ENCODE data around the gene GINM1.

DNA sequence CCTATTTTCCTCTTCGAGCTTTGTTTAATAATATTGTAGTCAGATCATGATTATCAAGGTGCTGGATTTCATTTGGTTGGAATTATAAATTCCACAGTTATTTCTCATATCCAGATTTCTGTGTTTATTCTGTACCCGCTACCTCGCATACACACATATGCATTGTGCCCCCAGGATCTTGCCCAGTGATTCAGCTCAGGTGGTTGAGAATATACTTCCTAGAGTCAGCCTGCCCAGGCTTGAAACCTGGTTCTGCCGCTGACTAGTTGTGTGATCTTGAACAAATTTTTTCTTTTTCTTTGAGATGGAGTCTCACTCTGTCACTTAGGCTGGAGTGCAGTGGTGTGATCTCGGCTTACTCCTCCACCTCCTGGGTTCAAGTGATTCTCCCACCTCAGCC is 14.7 kb downstream of the GINM1 start:
- TF ChIP-seq CTCF (IDR thresholded peaks at IDR 0.05) (no peak), MAX (IDR thresholded peaks at IDR 0.05; ENCODE audit: low read depth) (no peak)
- TF ChIP-seq, protein P1, sequence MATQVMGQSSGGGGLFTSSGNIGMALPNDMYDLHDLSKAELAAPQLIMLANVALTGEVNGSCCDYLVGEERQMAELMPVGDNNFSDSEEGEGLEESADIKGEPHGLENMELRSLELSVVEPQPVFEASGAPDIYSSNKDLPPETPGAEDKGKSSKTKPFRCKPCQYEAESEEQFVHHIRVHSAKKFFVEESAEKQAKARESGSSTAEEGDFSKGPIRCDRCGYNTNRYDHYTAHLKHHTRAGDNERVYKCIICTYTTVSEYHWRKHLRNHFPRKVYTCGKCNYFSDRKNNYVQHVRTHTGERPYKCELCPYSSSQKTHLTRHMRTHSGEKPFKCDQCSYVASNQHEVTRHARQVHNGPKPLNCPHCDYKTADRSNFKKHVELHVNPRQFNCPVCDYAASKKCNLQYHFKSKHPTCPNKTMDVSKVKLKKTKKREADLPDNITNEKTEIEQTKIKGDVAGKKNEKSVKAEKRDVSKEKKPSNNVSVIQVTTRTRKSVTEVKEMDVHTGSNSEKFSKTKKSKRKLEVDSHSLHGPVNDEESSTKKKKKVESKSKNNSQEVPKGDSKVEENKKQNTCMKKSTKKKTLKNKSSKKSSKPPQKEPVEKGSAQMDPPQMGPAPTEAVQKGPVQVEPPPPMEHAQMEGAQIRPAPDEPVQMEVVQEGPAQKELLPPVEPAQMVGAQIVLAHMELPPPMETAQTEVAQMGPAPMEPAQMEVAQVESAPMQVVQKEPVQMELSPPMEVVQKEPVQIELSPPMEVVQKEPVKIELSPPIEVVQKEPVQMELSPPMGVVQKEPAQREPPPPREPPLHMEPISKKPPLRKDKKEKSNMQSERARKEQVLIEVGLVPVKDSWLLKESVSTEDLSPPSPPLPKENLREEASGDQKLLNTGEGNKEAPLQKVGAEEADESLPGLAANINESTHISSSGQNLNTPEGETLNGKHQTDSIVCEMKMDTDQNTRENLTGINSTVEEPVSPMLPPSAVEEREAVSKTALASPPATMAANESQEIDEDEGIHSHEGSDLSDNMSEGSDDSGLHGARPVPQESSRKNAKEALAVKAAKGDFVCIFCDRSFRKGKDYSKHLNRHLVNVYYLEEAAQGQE (IDR thresholded peaks at IDR 0.05; ENCODE audit: low read depth, low read length), result no peak
- TF ChIP-seq, protein P2, sequence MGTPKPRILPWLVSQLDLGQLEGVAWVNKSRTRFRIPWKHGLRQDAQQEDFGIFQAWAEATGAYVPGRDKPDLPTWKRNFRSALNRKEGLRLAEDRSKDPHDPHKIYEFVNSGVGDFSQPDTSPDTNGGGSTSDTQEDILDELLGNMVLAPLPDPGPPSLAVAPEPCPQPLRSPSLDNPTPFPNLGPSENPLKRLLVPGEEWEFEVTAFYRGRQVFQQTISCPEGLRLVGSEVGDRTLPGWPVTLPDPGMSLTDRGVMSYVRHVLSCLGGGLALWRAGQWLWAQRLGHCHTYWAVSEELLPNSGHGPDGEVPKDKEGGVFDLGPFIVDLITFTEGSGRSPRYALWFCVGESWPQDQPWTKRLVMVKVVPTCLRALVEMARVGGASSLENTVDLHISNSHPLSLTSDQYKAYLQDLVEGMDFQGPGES (IDR thresholded peaks at IDR 0.05; ENCODE audit: low read depth, low read length), result no peak

Data from SK-N-SH (cell line).